ENCODE measurements around the gene EPHA7.
A peak's percentile ranks its signal among the peaks of the same experiment; 100 is the strongest.

The EPHA7 gene

DNA sequence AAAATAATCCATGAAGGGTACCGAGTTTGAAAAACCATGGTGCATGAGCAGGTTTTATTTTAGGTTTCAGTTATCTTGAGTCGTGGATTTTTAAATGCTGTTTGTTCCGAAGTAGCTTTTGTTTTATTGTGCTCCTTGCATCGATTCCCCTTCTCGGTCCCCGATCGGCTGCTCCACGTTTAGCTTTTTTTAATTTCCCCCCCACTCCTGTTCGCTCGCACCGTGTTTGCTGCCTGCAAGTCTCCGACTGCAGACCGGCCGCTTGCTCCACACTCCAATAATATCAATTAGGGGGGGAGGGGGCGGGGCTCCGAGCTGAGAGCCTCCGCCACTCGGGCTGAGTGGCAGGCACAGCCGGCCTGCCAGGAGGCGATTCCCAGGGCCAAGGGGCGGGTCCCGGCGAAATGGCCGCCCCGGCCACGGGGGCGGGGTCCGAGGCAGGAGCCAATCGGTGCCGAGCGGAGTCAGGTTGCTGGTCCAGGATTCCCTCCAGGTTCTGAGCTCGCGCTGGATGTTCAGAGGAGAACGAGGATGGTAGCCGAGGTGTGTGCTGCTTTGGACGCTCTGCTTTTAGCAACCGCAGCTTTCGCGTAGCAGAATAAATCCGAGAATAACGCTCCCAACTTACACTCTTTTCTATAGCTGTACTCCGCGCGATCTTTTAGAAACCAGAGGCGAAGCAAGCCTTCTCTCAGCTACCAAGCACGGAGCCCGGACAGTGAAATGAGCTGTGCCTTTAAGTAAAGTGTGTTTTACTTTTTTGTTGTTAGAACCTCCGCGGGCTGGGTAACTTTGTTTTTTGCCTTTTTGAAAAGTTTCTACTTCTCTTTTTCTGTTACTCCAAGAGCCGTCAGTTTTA lies at the start of gene EPHA7:
Gene EPHA7 (minus strand): TSS at position 256 of the 859 bp plus-strand sequence. CDS start 218 bp downstream, at position 38.
- Histone ChIP-seq H3K27me3 (ENCODE audit: control insufficient read depth, insufficient read depth, low read length) (peaks cover 7% of the 10 kb centered on the region), H3K36me3 (ENCODE audit: control insufficient read depth, insufficient read depth, low read length) (no peaks in the 10 kb centered on the region), H3K4me1 (ENCODE audit: control insufficient read depth, insufficient read depth, low read length) (no peaks in the 10 kb centered on the region), H3K27ac (ENCODE audit: low read depth, low read length) (peak within 1 kb of the TSS; percentile 83), H3K9ac (ENCODE audit: low read length) (no peak within 1 kb of the TSS), H3K4me3 (ENCODE audit: low read length) (peak within 1 kb of the TSS; percentile 81)

DNA sequence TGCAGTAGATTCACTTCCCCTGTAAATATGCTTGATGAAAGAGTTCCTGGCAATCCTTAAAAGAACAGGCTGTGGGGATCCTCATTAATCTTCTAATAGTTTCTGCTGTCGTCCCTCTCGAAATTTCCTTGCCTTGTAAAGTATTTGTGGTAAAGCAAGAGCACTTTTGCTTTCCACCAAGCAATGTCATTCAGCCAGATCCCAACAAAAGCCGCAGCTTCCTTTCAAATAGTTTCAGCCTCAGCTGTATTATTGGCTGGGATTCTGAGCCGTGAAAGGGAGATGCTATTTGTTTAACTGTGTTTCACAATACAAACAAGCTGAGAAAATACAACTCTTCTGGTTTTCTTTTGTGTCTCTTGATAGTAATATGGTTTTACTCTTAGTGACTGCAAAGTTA lies 48.9 kb upstream of the EPHA7 start:
- Histone ChIP-seq H3K27me3 (ENCODE audit: control insufficient read depth, insufficient read depth, low read length) (no peaks in the 10 kb centered on the region), H3K4me1 (ENCODE audit: control insufficient read depth, insufficient read depth, low read length) (no peaks in the 10 kb centered on the region), H3K27ac (ENCODE audit: low read depth, low read length) (peak overlapping the region; percentile 25), H3K36me3 (ENCODE audit: control insufficient read depth, insufficient read depth, low read length) (no peaks in the 10 kb centered on the region), H3K9ac (ENCODE audit: low read length) (no peak overlapping the region), H3K4me3 (ENCODE audit: low read length) (no peak overlapping the region)

DNA sequence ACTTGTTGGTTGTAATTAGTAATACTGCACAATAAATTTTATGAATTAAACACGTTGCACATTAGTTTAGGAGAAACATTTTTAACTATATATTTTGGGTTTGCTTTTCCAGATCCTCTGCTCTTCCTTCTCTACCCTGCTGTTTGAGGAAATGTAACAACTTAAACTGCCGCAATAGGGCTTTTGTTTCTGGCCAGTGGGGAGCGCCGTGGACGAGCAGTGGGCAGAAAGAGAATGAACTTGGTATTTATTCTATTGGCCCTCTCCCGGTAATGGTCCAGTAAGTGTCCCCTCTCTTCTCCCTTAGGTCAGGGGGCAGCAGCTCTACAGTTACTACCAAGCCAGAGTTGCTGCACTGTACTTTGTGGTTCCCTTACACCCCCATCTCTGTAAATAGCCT lies 35.2 kb upstream of the EPHA7 start:
- H3K36me3 ChIP-seq (ENCODE audit: control insufficient read depth, insufficient read depth, low read length) = no peaks in the 10 kb centered on the region
- no peak overlapping the region for H3K9ac ChIP-seq (ENCODE audit: low read length)
- no peaks in the 10 kb centered on the region for H3K4me1 ChIP-seq (ENCODE audit: control insufficient read depth, insufficient read depth, low read length)
- no peak overlapping the region for H3K4me3 ChIP-seq (ENCODE audit: low read length)
- no peak overlapping the region for H3K27ac ChIP-seq (ENCODE audit: low read depth, low read length)
- no peaks in the 10 kb centered on the region for H3K27me3 ChIP-seq (ENCODE audit: control insufficient read depth, insufficient read depth, low read length)

DNA sequence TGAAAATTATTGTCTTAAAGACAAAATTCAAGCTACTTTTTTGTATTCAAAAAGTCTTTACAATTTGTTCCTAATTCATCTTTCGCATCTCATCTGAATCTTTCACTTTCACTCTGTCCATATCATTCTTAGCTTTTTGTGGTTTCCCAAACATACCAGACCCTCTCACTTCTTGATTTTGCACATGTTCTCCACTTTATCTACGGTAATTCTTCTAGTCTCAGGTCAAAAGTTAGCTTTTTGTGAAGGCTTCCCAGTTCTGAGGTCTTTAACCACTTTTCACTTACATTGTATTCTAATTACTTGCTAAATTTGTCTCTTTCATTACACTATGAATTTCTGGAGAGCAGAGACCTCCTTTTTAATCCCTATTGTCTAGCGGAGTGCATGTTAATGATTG lies 34.6 kb upstream of the EPHA7 start:
- Histone ChIP-seq H3K36me3 (ENCODE audit: control insufficient read depth, insufficient read depth, low read length) (no peaks in the 10 kb centered on the region), H3K9ac (ENCODE audit: low read length) (no peak overlapping the region), H3K4me3 (ENCODE audit: low read length) (no peak overlapping the region), H3K4me1 (ENCODE audit: control insufficient read depth, insufficient read depth, low read length) (no peaks in the 10 kb centered on the region), H3K27ac (ENCODE audit: low read depth, low read length) (no peak overlapping the region), H3K27me3 (ENCODE audit: control insufficient read depth, insufficient read depth, low read length) (no peaks in the 10 kb centered on the region)

DNA sequence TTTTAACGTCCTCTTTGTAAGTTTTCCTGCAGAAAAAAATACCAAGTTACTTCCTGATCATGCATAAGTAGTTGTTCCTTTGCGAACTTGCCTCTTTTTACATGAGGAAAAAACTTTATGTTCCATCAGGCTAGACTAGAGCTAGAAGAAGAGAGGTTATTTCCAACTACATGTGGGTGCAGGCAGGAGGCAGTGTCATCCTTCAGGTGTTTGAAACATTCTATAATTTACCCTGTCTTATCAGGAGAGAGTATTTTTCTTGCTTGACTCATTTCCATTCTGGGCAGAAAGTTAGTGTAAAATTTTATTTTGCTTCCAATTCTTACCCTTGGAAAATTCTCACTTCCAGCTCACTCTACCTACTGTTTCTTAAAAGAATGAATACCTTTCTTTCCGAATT lies 28.5 kb upstream of the EPHA7 start:
- Histone ChIP-seq H3K9ac (ENCODE audit: low read length) (no peak overlapping the region), H3K36me3 (ENCODE audit: control insufficient read depth, insufficient read depth, low read length) (no peaks in the 10 kb centered on the region), H3K4me3 (ENCODE audit: low read length) (no peak overlapping the region), H3K27me3 (ENCODE audit: control insufficient read depth, insufficient read depth, low read length) (no peaks in the 10 kb centered on the region), H3K27ac (ENCODE audit: low read depth, low read length) (no peak overlapping the region), H3K4me1 (ENCODE audit: control insufficient read depth, insufficient read depth, low read length) (no peaks in the 10 kb centered on the region)

DNA sequence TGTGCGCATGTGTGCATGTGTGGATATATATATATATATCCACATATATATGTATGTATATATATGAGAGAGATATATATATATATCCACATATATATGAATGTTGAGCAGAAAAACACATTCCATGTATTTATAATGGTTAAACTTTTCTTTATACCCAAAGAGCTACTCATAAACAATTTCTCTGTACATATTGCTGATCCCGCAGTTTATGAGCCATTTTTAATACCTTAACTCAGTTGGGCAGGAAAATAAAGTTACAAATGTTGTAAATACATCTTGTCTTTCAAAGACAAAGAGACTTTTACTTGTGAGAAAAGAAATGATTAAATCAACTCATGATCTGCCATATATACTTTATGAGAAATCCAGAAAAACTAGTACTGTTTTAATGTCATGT lies 18.1 kb upstream of the EPHA7 start:
- H3K4me1 ChIP-seq (ENCODE audit: control insufficient read depth, insufficient read depth, low read length) = no peaks in the 10 kb centered on the region
- H3K27ac ChIP-seq (ENCODE audit: low read depth, low read length) = no peak overlapping the region
- H3K4me3 ChIP-seq (ENCODE audit: low read length) = no peak overlapping the region
- H3K9ac ChIP-seq (ENCODE audit: low read length) = no peak overlapping the region
- no peaks in the 10 kb centered on the region for H3K36me3 ChIP-seq (ENCODE audit: control insufficient read depth, insufficient read depth, low read length)
- no peaks in the 10 kb centered on the region for H3K27me3 ChIP-seq (ENCODE audit: control insufficient read depth, insufficient read depth, low read length)

DNA sequence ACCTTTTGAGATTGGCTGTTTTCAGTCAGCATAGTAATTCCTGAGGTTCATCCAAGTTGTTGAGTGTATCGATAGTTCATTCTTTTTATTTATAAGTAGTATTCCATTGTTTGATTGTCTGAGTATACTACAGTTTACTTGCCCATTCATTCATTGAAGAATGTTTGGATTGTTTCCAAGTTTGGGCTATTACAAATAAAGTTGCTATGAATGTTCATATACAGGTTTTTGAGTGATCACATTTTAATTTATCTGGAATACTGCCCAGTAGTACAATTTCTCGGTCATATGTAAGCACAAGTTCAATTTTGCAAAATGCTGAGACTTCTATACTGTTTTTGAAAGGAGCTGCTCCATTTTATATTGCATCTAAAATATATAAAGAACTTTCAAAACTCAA lies 14.2 kb upstream of the EPHA7 start:
- H3K27ac ChIP-seq (ENCODE audit: low read depth, low read length) = no peak overlapping the region
- no peak overlapping the region for H3K9ac ChIP-seq (ENCODE audit: low read length)
- no peaks in the 10 kb centered on the region for H3K4me1 ChIP-seq (ENCODE audit: control insufficient read depth, insufficient read depth, low read length)
- no peaks in the 10 kb centered on the region for H3K27me3 ChIP-seq (ENCODE audit: control insufficient read depth, insufficient read depth, low read length)
- no peaks in the 10 kb centered on the region for H3K36me3 ChIP-seq (ENCODE audit: control insufficient read depth, insufficient read depth, low read length)
- H3K4me3 ChIP-seq (ENCODE audit: low read length) = no peak overlapping the region

DNA sequence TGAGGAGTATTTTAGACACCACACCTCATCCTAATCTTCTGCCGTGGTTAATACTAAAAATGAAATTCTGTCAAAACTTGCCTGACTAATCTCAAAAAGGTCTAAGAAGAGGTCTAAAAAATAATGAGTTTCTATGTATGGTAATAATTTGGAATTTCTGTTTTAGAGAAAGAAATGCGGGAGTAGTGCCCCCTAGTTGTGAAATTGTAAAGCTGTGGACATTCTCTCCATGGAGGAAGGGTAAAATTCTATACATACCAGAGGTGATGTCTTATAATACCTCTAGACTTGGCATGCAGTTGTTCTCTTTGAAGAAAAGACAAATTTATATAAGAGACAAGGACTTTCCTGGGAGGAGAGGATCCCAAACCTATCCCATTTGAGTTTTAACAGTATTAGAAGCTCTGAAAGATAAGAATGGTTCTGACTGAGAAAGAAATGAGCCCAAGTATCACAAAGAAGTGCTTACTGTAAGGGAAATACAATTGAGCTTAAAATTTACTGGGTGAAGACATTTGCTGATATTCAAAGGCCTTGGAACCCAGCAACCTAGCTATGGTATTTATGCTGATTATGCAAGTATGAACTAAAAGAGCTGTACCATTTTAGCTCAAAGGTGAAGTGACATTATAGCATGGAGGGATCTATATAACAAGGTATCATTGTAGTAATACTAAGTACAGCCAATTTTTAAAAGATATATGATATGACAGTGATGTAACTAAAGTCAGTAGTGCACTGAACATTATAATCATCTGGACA lies 5.1 kb upstream of the EPHA7 start:
- Histone ChIP-seq H3K4me1 (ENCODE audit: control insufficient read depth, insufficient read depth, low read length) (no peaks in the 10 kb centered on the region), H3K4me3 (ENCODE audit: low read length) (no peak overlapping the region), H3K27me3 (ENCODE audit: control insufficient read depth, insufficient read depth, low read length) (no peaks in the 10 kb centered on the region), H3K27ac (ENCODE audit: low read depth, low read length) (no peak overlapping the region), H3K36me3 (ENCODE audit: control insufficient read depth, insufficient read depth, low read length) (no peaks in the 10 kb centered on the region), H3K9ac (ENCODE audit: low read length) (no peak overlapping the region)

DNA sequence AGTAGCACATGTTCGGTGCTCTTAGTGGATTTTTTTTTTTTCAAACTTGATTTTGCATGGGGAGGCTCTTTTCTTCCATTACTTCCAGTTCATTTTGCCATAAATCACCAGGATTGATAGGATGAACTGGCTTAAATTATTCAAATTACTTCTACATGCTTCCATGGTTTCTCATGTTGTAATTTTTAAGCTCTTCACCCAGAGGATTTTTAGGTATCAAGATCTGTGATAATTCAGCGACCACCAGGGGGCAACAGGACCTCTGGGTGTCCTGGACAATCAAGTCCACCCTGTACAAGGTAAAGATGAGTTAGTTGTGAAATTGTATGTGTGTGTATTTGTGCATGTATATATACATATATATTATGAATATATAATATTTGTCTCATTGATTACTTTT lies 4.2 kb upstream of the EPHA7 start:
- H3K4me3 ChIP-seq (ENCODE audit: low read length) = no peak overlapping the region
- no peaks in the 10 kb centered on the region for H3K36me3 ChIP-seq (ENCODE audit: control insufficient read depth, insufficient read depth, low read length)
- H3K27ac ChIP-seq (ENCODE audit: low read depth, low read length) = no peak overlapping the region
- H3K4me1 ChIP-seq (ENCODE audit: control insufficient read depth, insufficient read depth, low read length) = no peaks in the 10 kb centered on the region
- H3K27me3 ChIP-seq (ENCODE audit: control insufficient read depth, insufficient read depth, low read length) = no peaks in the 10 kb centered on the region
- no peak overlapping the region for H3K9ac ChIP-seq (ENCODE audit: low read length)

DNA sequence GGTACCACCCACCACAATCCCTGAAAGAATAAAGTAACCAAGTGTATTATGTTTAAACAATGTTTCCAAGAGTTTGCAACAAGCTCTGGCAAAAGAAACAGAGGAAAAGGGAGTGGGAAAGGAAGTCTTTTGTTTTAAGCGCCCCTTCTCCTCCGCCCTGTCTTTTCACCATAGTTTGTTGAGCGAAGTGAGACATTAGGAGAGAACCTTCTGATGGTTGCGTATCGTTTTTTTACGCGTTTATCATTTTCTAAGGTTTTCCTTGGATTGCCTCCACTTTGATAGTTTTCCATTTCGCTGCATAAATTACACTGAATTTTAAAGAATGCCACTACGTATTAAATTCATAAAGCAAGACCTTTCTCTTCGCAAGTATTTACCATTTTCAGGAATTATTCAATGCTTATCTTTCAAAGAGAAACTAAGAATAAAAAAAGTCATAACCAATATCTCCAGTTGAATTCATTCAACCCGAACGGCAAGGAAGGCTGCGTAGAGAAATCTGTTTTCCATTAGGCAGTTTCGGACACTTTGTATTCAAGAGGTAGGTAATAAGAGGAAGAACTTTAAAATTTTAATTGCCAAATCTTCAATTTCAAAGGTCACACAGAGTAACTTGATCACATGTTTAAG lies 920 bp upstream of the EPHA7 start:
- Histone ChIP-seq H3K27me3 (ENCODE audit: control insufficient read depth, insufficient read depth, low read length) (peaks cover 7% of the 10 kb centered on the region), H3K36me3 (ENCODE audit: control insufficient read depth, insufficient read depth, low read length) (no peaks in the 10 kb centered on the region), H3K4me1 (ENCODE audit: control insufficient read depth, insufficient read depth, low read length) (no peaks in the 10 kb centered on the region), H3K4me3 (ENCODE audit: low read length) (peak overlapping the region; percentile 68), H3K27ac (ENCODE audit: low read depth, low read length) (peak overlapping the region; percentile 83), H3K9ac (ENCODE audit: low read length) (no peak overlapping the region)

DNA sequence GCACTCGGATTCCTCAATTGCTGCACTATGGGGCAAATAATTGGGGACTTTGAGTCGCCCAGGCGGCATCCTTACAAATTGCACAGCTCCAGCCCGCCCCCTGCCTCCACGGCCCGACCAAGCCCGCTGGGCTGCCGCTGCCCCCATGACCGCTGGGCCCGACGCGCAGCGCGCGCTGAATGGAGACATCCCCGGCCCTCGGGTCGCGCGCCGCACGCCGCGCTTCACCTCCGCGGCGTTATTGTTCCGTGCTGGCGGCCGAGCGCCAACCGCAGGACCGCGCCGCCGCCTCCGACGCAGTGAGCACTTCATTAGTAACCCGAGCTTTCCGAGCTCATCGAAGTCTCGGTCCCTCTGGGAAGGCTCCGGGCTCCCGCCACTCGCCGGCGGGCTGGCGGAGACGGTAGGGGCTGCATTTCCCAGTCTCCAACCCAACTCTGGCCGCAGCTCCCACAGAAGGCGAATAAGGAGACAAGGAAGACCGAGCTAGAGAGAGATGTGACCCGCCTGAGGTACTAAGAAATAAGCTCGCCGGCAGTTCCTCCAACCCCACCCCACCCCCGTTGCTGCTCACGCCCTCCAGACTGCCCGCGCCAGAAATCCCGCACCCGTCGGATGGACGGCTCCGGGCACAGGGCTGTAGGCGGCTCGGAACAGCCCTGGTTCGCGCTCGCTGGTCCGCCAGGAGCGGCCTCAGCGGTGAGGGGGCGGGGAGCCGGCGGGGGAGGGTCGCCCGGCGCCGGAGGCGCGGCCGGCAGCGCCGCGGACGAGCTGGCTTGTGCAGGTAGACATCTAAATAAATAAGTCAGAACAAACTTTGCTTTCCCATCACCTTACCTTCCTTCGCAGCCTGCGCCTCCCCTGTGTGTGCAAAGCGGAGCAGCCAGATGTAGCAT lies 703 bp downstream of the EPHA7 start:
- H3K36me3 ChIP-seq (ENCODE audit: control insufficient read depth, insufficient read depth, low read length) = no peaks in the 10 kb centered on the region
- peak overlapping the region; percentile 80 for H3K27ac ChIP-seq (ENCODE audit: low read depth, low read length)
- H3K27me3 ChIP-seq (ENCODE audit: control insufficient read depth, insufficient read depth, low read length) = peaks cover 7% of the 10 kb centered on the region
- H3K4me1 ChIP-seq (ENCODE audit: control insufficient read depth, insufficient read depth, low read length) = no peaks in the 10 kb centered on the region
- H3K4me3 ChIP-seq (ENCODE audit: low read length) = peak overlapping the region; percentile 81
- H3K9ac ChIP-seq (ENCODE audit: low read length) = no peak overlapping the region

DNA sequence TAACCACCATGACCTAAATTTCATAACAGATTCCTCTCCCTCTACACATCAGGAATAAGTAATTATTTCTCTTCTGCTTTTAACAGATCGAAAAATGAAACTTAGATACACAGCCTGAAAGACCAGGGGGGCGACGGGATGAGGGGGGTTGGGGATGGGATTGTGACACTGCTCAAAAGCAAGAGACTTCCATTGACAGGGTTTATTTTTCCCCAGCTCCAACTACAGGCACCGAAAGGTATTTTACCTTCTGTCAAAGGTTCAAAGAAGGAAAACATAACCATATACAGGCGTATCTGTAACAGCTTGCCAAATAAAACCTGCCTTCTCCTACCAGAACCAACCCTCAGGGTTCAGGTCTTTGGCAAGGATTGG lies 1.3 kb downstream of the EPHA7 start:
- Histone ChIP-seq H3K4me3 (ENCODE audit: low read length) (peak overlapping the region; percentile 81), H3K27ac (ENCODE audit: low read depth, low read length) (peak overlapping the region; percentile 80), H3K36me3 (ENCODE audit: control insufficient read depth, insufficient read depth, low read length) (no peaks in the 10 kb centered on the region), H3K9ac (ENCODE audit: low read length) (no peak overlapping the region), H3K4me1 (ENCODE audit: control insufficient read depth, insufficient read depth, low read length) (no peaks in the 10 kb centered on the region), H3K27me3 (ENCODE audit: control insufficient read depth, insufficient read depth, low read length) (peaks cover 7% of the 10 kb centered on the region)

Measured in rectal smooth muscle tissue (tissue), 1 donor.